Measurements from ENCODE around the gene SPRR2A. TPM values are rescaled to one million over a fixed set of nuclear protein-coding genes. Genes with fewer than 3 reads are reported as not detected.
"Not testable (repeated sequence)": the region's sequence is repeated elsewhere in the genome, so short reads cannot be mapped to it uniquely, and the experiment has no call there.

SPRR2A gene
- total RNA-seq, 1 donor from 2014 or later: not detected

GRCh38 chr1:153032073-153032472 lies 25.2 kb downstream of the SPRR2A start:
- ATAC-seq (no peak), DNase-seq (no peak)
- no peaks in the 10 kb centered on the region for H3K36me3 ChIP-seq
- H3K27me3 ChIP-seq: no peaks in the 10 kb centered on the region
- intact Hi-C loops (cut with DNase I): no loop called here
- H3K9me3 ChIP-seq: no peaks in the 10 kb centered on the region
- no peak overlapping the region for H3K4me3 ChIP-seq
- H3K27ac ChIP-seq: no peak overlapping the region
- TF ChIP-seq CTCF (IDR thresholded peaks at IDR 0.05): no peak
- no peaks in the 10 kb centered on the region for H3K4me1 ChIP-seq

DNA sequence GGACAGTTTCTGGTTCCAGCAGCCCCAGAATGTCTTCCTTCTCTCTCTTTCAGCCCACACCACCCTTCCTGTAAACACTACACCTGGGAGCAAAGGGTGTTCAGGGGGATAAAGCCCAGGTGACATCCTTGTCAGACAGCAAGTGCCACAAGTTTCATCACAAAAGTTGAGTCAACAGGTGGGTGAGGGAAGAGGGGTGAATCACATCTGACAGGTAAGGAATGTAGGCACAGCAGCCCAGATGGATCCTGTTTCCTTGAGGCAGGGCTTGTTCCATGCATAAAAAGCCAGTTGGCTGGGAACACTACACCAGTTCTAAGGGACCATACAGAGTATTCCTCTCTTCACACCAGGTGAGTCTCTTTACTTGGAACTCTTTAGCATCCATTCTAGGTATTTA lies 26.4 kb downstream of the SPRR2A start, which contains the start of gene SPRR1B:
Gene SPRR1B, plus strand, starts transcription at position 309 of the 400 bp plus-strand sequence. CDS start 1,143 bp downstream, outside the sequence.
- Histone ChIP-seq H3K4me3 (no peak within 1 kb of the TSS), H3K27ac (no peak within 1 kb of the TSS), H3K36me3 (no peaks in the 10 kb centered on the region), H3K4me1 (no peaks in the 10 kb centered on the region), H3K27me3 (no peaks in the 10 kb centered on the region), H3K9me3 (no peaks in the 10 kb centered on the region)
- intact Hi-C loops (cut with DNase I): no loop called here
- ATAC-seq (no peak), DNase-seq (no peak)
- TF ChIP-seq CTCF (IDR thresholded peaks at IDR 0.05): no peak

GRCh38 chr1:153028766-153029165 lies 28.5 kb downstream of the SPRR2A start:
- no peak for ATAC-seq
- no peaks in the 10 kb centered on the region for H3K36me3 ChIP-seq
- no peaks in the 10 kb centered on the region for H3K9me3 ChIP-seq
- H3K27me3 ChIP-seq: no peaks in the 10 kb centered on the region
- intact Hi-C loops (cut with DNase I): no loop called here
- DNase-seq: no peak
- H3K4me1 ChIP-seq: no peaks in the 10 kb centered on the region
- no peak overlapping the region for H3K27ac ChIP-seq
- no peak for TF ChIP-seq CTCF (IDR thresholded peaks at IDR 0.05)
- H3K4me3 ChIP-seq: no peak overlapping the region

DNA sequence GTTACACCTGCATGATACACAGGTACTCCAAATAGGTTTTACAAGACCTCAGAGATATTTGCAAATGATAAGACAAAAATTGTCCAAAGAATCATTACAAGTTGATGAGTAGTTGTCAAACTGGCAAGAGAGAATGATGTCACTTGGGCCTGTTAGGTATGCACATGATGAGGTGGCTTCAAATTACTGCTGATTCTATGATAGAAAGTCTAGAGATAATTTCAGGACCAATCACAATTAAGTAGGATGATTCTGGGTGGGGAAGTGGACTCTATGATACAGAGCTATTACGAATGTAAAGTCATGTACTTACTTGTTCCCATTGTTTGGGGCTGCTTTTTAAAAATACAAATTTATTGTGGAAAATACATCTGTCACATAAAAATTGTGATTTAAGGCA lies 31.5 kb downstream of the SPRR2A start:
- no peak for ATAC-seq
- Histone ChIP-seq H3K27me3 (no peaks in the 10 kb centered on the region), H3K4me3 (no peak overlapping the region), H3K4me1 (no peaks in the 10 kb centered on the region), H3K27ac (no peak overlapping the region), H3K36me3 (no peaks in the 10 kb centered on the region), H3K9me3 (no peaks in the 10 kb centered on the region)
- TF ChIP-seq CTCF (IDR thresholded peaks at IDR 0.05): no peak
- intact Hi-C loops (cut with DNase I): no loop called here
- DNase-seq: no peak

- DNase-seq: no peak
- ATAC-seq: no peak
- intact Hi-C loops (cut with DNase I): no loop called here
- H3K4me3 ChIP-seq: no peak overlapping the region
- no peaks in the 10 kb centered on the region for H3K4me1 ChIP-seq
- H3K9me3 ChIP-seq: no peaks in the 10 kb centered on the region
- no peak for TF ChIP-seq CTCF (IDR thresholded peaks at IDR 0.05)
- no peak overlapping the region for H3K27ac ChIP-seq
- no peaks in the 10 kb centered on the region for H3K27me3 ChIP-seq
- no peaks in the 10 kb centered on the region for H3K36me3 ChIP-seq
Measured at GRCh38 chr1:153024413-153024812, 32.9 kb downstream of the SPRR2A start.

DNA sequence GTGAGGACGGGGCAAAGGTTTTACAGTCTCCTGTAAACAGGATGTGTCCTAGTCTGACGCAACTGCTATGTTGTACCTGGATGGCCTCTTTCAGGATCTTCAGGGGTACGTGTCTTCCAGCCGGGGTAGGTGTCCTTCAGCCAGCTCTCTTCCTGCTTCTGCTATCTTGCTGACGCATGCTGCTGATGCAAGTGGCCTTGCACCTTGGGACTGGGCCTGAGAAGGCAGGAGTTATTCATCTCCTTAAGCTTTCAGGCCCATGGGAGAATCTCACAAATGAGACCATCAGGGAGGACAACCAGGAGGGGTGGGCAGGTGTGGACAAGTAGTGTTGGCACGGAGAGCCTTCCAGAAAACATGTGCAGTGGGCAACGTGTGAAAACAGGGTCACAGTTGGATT lies 34.2 kb downstream of the SPRR2A start:
- no peaks in the 10 kb centered on the region for H3K36me3 ChIP-seq
- H3K4me1 ChIP-seq: no peaks in the 10 kb centered on the region
- no peak for DNase-seq
- H3K4me3 ChIP-seq: no peak overlapping the region
- no peak for TF ChIP-seq CTCF (IDR thresholded peaks at IDR 0.05)
- intact Hi-C loops (cut with DNase I): no loop called here
- no peaks in the 10 kb centered on the region for H3K9me3 ChIP-seq
- peaks cover 6% of the 10 kb centered on the region for H3K27me3 ChIP-seq
- H3K27ac ChIP-seq: no peak overlapping the region
- ATAC-seq: no peak

- H3K36me3 ChIP-seq; ATAC-seq; intact Hi-C loops (cut with DNase I): not testable (repeated sequence)
Measured at GRCh38 chr1:153022340-153022739, 35.0 kb downstream of the SPRR2A start.

GRCh38 chr1:153021829-153022228 lies 35.5 kb downstream of the SPRR2A start:
- intact Hi-C loops (cut with DNase I); DNase-seq; H3K4me1 ChIP-seq; H3K27ac ChIP-seq; H3K4me3 ChIP-seq; H3K9me3 ChIP-seq; H3K27me3 ChIP-seq; ATAC-seq; H3K36me3 ChIP-seq: not testable (repeated sequence)

More at GRCh38 chr1:153022340-153022739, 35.0 kb downstream of the SPRR2A start:
- not testable (repeated sequence) for DNase-seq, H3K27ac ChIP-seq, H3K27me3 ChIP-seq, H3K9me3 ChIP-seq, H3K4me3 ChIP-seq, H3K4me1 ChIP-seq

Measured in upper lobe of right lung (tissue), 1 donor.